ENCODE measurements around the gene CEP57. TPM values are rescaled to one million over a fixed set of nuclear protein-coding genes. Genes with fewer than 3 reads are reported as not detected.

CEP57 gene
- total and polyA plus RNA-seq, 2 donors (not counting 1 experiment from before 2014, with no cell fraction given) = 30.6 to 55.8 TPM

DNA sequence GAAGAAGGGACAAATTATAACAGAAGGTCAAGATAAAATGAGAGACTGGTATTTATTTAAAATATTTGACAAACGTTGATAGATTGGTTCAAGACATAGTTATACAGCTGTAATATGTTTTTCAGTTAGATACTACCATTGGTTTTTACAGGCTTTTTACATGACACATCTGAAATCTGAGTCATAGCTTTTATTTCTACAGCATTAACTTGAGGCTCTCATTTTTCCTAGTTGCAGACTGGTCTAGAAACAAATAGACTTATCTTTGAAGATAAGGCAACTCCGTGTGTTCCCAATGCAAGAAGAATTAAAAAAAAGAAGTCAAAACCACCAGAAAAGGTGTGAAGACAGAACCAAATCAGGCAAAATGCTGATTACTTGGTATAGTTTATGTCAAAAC, 31.3 kb downstream of the CEP57 start:
- H3K4me1 ChIP-seq (ENCODE audit: control insufficient read depth, extremely low read depth, insufficient read depth, low read length) = peaks cover 2% of the 10 kb centered on the region
- H3K4me2 ChIP-seq (ENCODE audit: extremely low read depth, insufficient read depth, low read length) = peak overlapping the region; percentile 13
- H3K9ac ChIP-seq (ENCODE audit: insufficient read depth, low read length) = no peak overlapping the region
- H3K9me3 ChIP-seq (ENCODE audit: control insufficient read depth, insufficient read depth, low read depth, low read length) = no peaks in the 10 kb centered on the region
- H3K27ac ChIP-seq (ENCODE audit: insufficient read depth, low read length) = no peak overlapping the region
- H3K27me3 ChIP-seq (ENCODE audit: control insufficient read depth, insufficient read depth, low read length) = no peaks in the 10 kb centered on the region
- H3K36me3 ChIP-seq (ENCODE audit: control insufficient read depth, insufficient read depth, low read length) = peaks cover 2% of the 10 kb centered on the region
- no peak overlapping the region for H2AFZ ChIP-seq (ENCODE audit: low read length)
- H4K20me1 ChIP-seq (ENCODE audit: control insufficient read depth, extremely low read depth, insufficient read depth, low read length) = no peaks in the 10 kb centered on the region
- TF ChIP-seq, protein P1, sequence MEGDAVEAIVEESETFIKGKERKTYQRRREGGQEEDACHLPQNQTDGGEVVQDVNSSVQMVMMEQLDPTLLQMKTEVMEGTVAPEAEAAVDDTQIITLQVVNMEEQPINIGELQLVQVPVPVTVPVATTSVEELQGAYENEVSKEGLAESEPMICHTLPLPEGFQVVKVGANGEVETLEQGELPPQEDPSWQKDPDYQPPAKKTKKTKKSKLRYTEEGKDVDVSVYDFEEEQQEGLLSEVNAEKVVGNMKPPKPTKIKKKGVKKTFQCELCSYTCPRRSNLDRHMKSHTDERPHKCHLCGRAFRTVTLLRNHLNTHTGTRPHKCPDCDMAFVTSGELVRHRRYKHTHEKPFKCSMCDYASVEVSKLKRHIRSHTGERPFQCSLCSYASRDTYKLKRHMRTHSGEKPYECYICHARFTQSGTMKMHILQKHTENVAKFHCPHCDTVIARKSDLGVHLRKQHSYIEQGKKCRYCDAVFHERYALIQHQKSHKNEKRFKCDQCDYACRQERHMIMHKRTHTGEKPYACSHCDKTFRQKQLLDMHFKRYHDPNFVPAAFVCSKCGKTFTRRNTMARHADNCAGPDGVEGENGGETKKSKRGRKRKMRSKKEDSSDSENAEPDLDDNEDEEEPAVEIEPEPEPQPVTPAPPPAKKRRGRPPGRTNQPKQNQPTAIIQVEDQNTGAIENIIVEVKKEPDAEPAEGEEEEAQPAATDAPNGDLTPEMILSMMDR (conservative IDR thresholded peaks at IDR 0.05 in 1 of 2, IDR thresholded peaks at IDR 0.05 in 1 of 2; ENCODE audit: low read depth in 1 of 2, low read length in 2 of 2) = no peak
- no peak for TF ChIP-seq EZH2 (IDR thresholded peaks at IDR 0.05; ENCODE audit: low read length, missing control alignments)
- H3K4me3 ChIP-seq (replicated peaks in 1 of 4; ENCODE audit: control extremely low read depth in 1 of 4, insufficient read depth in 1 of 4, low read depth in 3 of 4, low read length in 4 of 4) = no peak overlapping the region
- H3K79me2 ChIP-seq (ENCODE audit: control insufficient read depth, insufficient read depth, low read length) = no peaks in the 10 kb centered on the region
- DNase-seq (ENCODE audit: low read depth in 2 of 2) = peak; percentile 57 to 78

DNA sequence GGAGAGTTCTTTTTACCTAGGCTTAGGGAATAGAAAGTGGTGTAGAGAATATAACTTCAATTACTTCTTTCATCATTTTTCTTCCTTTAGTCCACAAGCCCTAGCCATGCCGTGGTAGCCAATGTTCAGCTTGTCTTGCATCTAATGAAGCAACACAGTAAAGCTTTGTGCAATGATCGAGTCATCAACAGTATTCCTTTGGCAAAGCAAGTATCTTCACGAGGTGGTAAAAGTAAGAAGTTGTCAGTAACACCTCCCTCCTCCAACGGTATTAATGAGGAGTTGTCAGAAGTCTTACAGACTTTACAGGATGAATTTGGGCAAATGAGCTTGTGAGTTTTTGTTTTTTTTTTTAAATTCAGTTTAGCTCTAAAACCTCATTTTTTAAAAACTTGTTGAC, 37.4 kb downstream of the CEP57 start:
- Histone ChIP-seq H3K79me2 (ENCODE audit: control insufficient read depth, insufficient read depth, low read length) (no peaks in the 10 kb centered on the region), H2AFZ (ENCODE audit: low read length) (no peak overlapping the region), H3K9ac (ENCODE audit: insufficient read depth, low read length) (no peak overlapping the region), H3K27ac (ENCODE audit: insufficient read depth, low read length) (no peak overlapping the region), H3K36me3 (ENCODE audit: control insufficient read depth, insufficient read depth, low read length) (peaks cover 2% of the 10 kb centered on the region), H4K20me1 (ENCODE audit: control insufficient read depth, extremely low read depth, insufficient read depth, low read length) (no peaks in the 10 kb centered on the region), H3K4me2 (ENCODE audit: extremely low read depth, insufficient read depth, low read length) (no peak overlapping the region), H3K4me3 (replicated peaks in 1 of 4; ENCODE audit: control extremely low read depth in 1 of 4, insufficient read depth in 1 of 4, low read depth in 3 of 4, low read length in 4 of 4) (no peak overlapping the region), H3K27me3 (ENCODE audit: control insufficient read depth, insufficient read depth, low read length) (no peaks in the 10 kb centered on the region), H3K4me1 (ENCODE audit: control insufficient read depth, extremely low read depth, insufficient read depth, low read length) (peaks cover 12% of the 10 kb centered on the region), H3K9me3 (ENCODE audit: control insufficient read depth, insufficient read depth, low read depth, low read length) (no peaks in the 10 kb centered on the region)
- no peak for TF ChIP-seq EZH2 (IDR thresholded peaks at IDR 0.05; ENCODE audit: low read length, missing control alignments)
- TF ChIP-seq, protein P1 (conservative IDR thresholded peaks at IDR 0.05 in 1 of 2, IDR thresholded peaks at IDR 0.05 in 1 of 2; ENCODE audit: low read depth in 1 of 2, low read length in 2 of 2) = no peak
- DNase-seq (ENCODE audit: low read depth in 2 of 2) = peak in 1 of 2 donors; percentile 56

DNA sequence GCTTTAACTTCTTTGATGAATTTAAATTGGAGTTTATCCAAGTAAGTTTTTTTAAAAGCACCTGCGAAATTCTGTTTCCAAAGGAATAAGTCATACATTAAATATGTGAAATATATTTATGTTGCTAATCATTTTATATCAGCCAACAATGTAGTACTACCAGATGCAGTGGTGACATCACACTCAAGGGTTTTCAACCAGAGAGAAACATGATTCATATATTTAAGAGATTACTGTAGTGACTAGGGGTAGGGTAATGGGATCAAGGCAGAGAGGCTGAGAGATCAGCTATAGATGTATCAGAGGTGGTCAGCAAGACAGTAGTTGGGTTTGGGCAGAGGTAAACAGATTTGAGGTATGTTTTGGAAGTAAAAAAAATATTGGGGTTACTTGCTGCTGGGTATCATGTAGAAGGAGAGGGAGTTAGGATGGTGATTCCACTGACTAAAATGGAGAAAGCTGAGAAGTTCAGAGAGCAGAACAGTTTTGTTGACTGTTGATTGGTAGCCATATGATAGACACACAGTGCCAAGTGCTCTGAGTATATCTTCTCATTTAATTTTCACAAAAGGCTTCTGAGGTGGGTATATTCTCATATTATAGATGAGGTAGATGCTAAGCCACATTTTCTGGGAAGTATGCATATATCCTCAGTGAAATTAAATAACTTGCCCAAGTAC, 39.4 kb downstream of the CEP57 start:
- Histone ChIP-seq H3K27ac (ENCODE audit: insufficient read depth, low read length) (peak overlapping the region; percentile 49), H3K4me1 (ENCODE audit: control insufficient read depth, extremely low read depth, insufficient read depth, low read length) (peaks cover 15% of the 10 kb centered on the region), H3K79me2 (ENCODE audit: control insufficient read depth, insufficient read depth, low read length) (no peaks in the 10 kb centered on the region), H3K4me3 (replicated peaks in 1 of 4; ENCODE audit: control extremely low read depth in 1 of 4, insufficient read depth in 1 of 4, low read depth in 3 of 4, low read length in 4 of 4) (no peak overlapping the region), H4K20me1 (ENCODE audit: control insufficient read depth, extremely low read depth, insufficient read depth, low read length) (no peaks in the 10 kb centered on the region), H3K9ac (ENCODE audit: insufficient read depth, low read length) (no peak overlapping the region), H3K9me3 (ENCODE audit: control insufficient read depth, insufficient read depth, low read depth, low read length) (no peaks in the 10 kb centered on the region), H3K4me2 (ENCODE audit: extremely low read depth, insufficient read depth, low read length) (peak overlapping the region; percentile 15), H2AFZ (ENCODE audit: low read length) (no peak overlapping the region), H3K27me3 (ENCODE audit: control insufficient read depth, insufficient read depth, low read length) (no peaks in the 10 kb centered on the region), H3K36me3 (ENCODE audit: control insufficient read depth, insufficient read depth, low read length) (peaks cover 3% of the 10 kb centered on the region)
- no peak for TF ChIP-seq EZH2 (IDR thresholded peaks at IDR 0.05; ENCODE audit: low read length, missing control alignments)
- TF ChIP-seq, protein P1 (conservative IDR thresholded peaks at IDR 0.05 in 1 of 2, IDR thresholded peaks at IDR 0.05 in 1 of 2; ENCODE audit: low read depth in 1 of 2, low read length in 2 of 2) = no peak
- peak; percentile 39 to 75 for DNase-seq (ENCODE audit: low read depth in 2 of 2)

Data from fibroblast of lung (primary cell).